ENCODE results near the gene GAB2. TPM values are rescaled to one million over a fixed set of nuclear protein-coding genes. Genes with fewer than 3 reads are reported as not detected.
A peak's percentile ranks its signal among the peaks of the same experiment; 100 is the strongest.
"Not testable (repeated sequence)": the region's sequence is repeated elsewhere in the genome, so short reads cannot be mapped to it uniquely, and the experiment has no call there.

GAB2 gene, protein sequence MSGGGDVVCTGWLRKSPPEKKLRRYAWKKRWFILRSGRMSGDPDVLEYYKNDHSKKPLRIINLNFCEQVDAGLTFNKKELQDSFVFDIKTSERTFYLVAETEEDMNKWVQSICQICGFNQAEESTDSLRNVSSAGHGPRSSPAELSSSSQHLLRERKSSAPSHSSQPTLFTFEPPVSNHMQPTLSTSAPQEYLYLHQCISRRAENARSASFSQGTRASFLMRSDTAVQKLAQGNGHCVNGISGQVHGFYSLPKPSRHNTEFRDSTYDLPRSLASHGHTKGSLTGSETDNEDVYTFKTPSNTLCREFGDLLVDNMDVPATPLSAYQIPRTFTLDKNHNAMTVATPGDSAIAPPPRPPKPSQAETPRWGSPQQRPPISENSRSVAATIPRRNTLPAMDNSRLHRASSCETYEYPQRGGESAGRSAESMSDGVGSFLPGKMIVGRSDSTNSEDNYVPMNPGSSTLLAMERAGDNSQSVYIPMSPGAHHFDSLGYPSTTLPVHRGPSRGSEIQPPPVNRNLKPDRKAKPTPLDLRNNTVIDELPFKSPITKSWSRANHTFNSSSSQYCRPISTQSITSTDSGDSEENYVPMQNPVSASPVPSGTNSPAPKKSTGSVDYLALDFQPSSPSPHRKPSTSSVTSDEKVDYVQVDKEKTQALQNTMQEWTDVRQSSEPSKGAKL
- total RNA-seq (10 to 100 TPM in 8 of 9 donors, 1 to 10 TPM in 1; 2.4 to 22.4 (median 17.7) TPM), polyA plus RNA-seq (10 to 100 TPM in 1 of 3 donors, 1 to 10 TPM in 2; 3.6 to 10.7 (median 8.7) TPM)
- long read RNA-seq, donor 1 = 0 reads
- long read RNA-seq, donor 2, full-length matches to known transcripts = 1 of 1 reads
- long read RNA-seq, donor 2, partial matches to known transcripts = 0 of 1 reads
- long read RNA-seq, donor 2, other reads (novel, unspliced or antisense) = 0 of 1 reads
- long read RNA-seq, donor 3 = 0 reads
- long read RNA-seq, donor 4, partial matches to known transcripts = 0 of 4 reads
- long read RNA-seq, donor 4, other reads (novel, unspliced or antisense) = 3 of 4 reads
- long read RNA-seq, donor 5, full-length matches to known transcripts = 3 of 10 reads
- long read RNA-seq, donor 5, partial matches to known transcripts = 1 of 10 reads
- long read RNA-seq, donor 5, other reads (novel, unspliced or antisense) = 6 of 10 reads
- long read RNA-seq, donor 6, partial matches to known transcripts = 0 of 1 reads
- long read RNA-seq, donor 6, other reads (novel, unspliced or antisense) = 1 of 1 reads
- long read RNA-seq, donor 7 = 0 reads
- long read RNA-seq, donor 8 = 0 reads
- long read RNA-seq, donor 9 = 0 reads
- long read RNA-seq, donor 10, full-length matches to known transcripts = 1 of 1 reads
- long read RNA-seq, donor 10, partial matches to known transcripts = 0 of 1 reads
- long read RNA-seq, donor 10, other reads (novel, unspliced or antisense) = 0 of 1 reads

- H3K36me3 ChIP-seq (replicated peaks in 1 of 2) = no peaks in the 10 kb centered on the region
- H3K4me3 ChIP-seq = peak within 1 kb of the TSS; percentile 70 to 82 (median 80)
- TF ChIP-seq POLR2A (IDR thresholded peaks at IDR 0.05) (peak in 1 of 2 donors; percentile 90), CTCF (IDR thresholded peaks at IDR 0.05) (no peak)
- peak in 3 of 7 donors; percentile 57 to 84 (median 58) for DNase-seq
- no peaks in the 10 kb centered on the region for H3K27me3 ChIP-seq
- H3K4me1 ChIP-seq (replicated peaks in 1 of 2) = peaks cover 10 to 51% of the 10 kb centered on the region in 2 donors
- H3K9me3 ChIP-seq (replicated peaks in 1 of 3) = no peaks in the 10 kb centered on the region
- intact Hi-C loops (cut with DNase I) = loop anchor here (2.0 to 5.0 kb wide), 3 partner anchors 145 to 229 kb away; partner anchors contain the start of genes KCTD21 (in 1 of the 2) and USP35 (in 1 of the 2)
- 0 to 1% (median 1%) methylated on average over 16 to 91 of the region's 93 CpGs for WGBS, 4 donors
- H3K27ac ChIP-seq = peak within 1 kb of the TSS; percentile 94 to 100 (median 98)
These were observed at the start of gene GAB2 for GRCh38 chr11:78417175-78417887. GAB2 (minus strand) TSS chr11:78417820; CDS start chr11:78417720, 100 bp downstream.

DNA sequence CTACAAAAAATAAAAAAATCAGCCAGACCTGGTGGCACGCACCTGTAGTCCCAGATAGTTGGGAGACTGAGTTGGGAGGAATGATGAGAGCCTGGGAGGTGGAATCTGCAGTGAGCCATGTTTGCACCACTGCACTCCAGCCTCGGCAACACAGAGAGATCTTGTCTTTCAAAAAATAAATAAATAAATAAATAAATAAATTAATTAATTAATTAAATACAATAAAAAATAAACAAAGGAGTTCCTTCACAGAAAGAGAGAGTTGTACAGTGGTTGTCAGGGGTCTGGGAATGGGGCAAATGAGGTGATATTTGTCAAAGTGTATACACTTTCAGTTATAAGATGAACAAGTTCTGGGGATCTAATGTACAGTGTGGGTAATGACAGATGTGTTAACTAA is 49.8 kb upstream of the GAB2 start:
- Histone ChIP-seq H3K27me3 (no peaks in the 10 kb centered on the region), H3K4me1 (replicated peaks in 1 of 2) (no peaks in the 10 kb centered on the region), H3K9me3 (replicated peaks in 1 of 3) (no peaks in the 10 kb centered on the region), H3K4me3 (no peak overlapping the region), H3K27ac (no peak overlapping the region), H3K36me3 (replicated peaks in 1 of 2) (no peaks in the 10 kb centered on the region)
- DNase-seq = no peak
- 95 to 100% (median 96%) methylated on average over 2 of the region's 2 CpGs for WGBS, 4 donors
- TF ChIP-seq CTCF (IDR thresholded peaks at IDR 0.05) (no peak), POLR2A (IDR thresholded peaks at IDR 0.05) (no peak)
- intact Hi-C loops (cut with DNase I) = no loop called here

- Histone ChIP-seq H3K27me3 (no peaks in the 10 kb centered on the region), H3K9me3 (replicated peaks in 1 of 3) (no peaks in the 10 kb centered on the region), H3K4me3 (no peak overlapping the region), H3K27ac (no peak overlapping the region), H3K4me1 (replicated peaks in 1 of 2) (no peaks in the 10 kb centered on the region), H3K36me3 (replicated peaks in 1 of 2) (no peaks in the 10 kb centered on the region)
- intact Hi-C loops (cut with DNase I) = no loop called here
- DNase-seq = no peak
- TF ChIP-seq POLR2A (IDR thresholded peaks at IDR 0.05) (no peak), CTCF (IDR thresholded peaks at IDR 0.05) (no peak)
- 90 to 95% (median 93%) methylated on average over 10 to 19 of the region's 19 CpGs for WGBS, 4 donors
These were observed 47.7 kb upstream of the GAB2 start for GRCh38 chr11:78465169-78465942.

DNA sequence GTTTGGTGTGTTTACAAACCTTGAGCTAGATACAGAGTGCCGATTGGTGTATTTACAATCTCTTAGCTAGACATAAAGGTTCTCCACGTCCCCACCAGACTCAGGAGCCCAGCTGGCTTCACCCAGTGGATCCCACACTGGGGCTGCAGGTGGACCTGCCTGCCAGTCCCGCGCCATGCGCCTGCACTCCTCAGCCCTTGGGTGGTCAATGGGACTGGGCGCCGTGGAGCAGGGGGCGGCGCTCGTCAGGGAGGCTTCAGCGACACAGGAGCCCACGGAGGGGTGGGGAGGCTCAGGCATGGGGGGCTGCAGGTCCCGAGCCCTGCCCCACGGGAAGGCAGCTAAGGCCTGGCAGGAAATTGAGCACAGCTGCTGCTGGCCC is 47.2 kb upstream of the GAB2 start:
- H3K4me3 ChIP-seq; H3K4me1 ChIP-seq (replicated peaks in 1 of 2); DNase-seq; H3K9me3 ChIP-seq (replicated peaks in 1 of 3); H3K36me3 ChIP-seq (replicated peaks in 1 of 2); H3K27ac ChIP-seq; H3K27me3 ChIP-seq; intact Hi-C loops (cut with DNase I): not testable (repeated sequence)
- WGBS, 4 donors = 83 to 100% (median 96%) methylated on average over 1 to 14 of the region's 14 CpGs

Measured in adrenal gland (tissue), 19 donors.